OCI-LY3 (cell line): ENCODE data around the gene PACS2.

Experiments used
- H2AFZ ChIP-seq: fragments of 200-600, 300-600 bp; shearing (Covaris generic); 2 replicates; pipeline ENCODE4 v1.6.0; 2014; ENCODE audit warnings: antibody characterized with exemption, low read depth, low read length
- H3K27ac ChIP-seq: fragments of 200-600, 300-600 bp; sonication (generic); 2 replicates; pipeline ENCODE4 v1.5.1; 2014; ENCODE audit warnings: mild to moderate bottlenecking, low read length, moderate library complexity, mixed read lengths
- H3K27me3 ChIP-seq: fragments of 200-600, 300-600 bp; sonication (generic); 2 replicates; pipeline ENCODE4 v1.6.1; 2014; ENCODE audit warnings: low read depth, low read length, mixed read lengths
- H3K36me3 ChIP-seq: fragments of 200-600, 300-600 bp; sonication (generic); replicated peaks from 2 replicates; pipeline ENCODE3; 2014; ENCODE audit warnings: low read depth, low read length, mixed read lengths
- H3K4me1 ChIP-seq: fragments of 300-600, 200-600 bp; sonication (generic); 2 replicates; pipeline ENCODE4 v1.6.1; 2014; ENCODE audit warnings: low read length, mixed read lengths
- H3K4me2 ChIP-seq: fragments of 200-600, 300-600 bp; sonication (generic); 2 replicates; pipeline ENCODE4 v1.6.1; 2014; ENCODE audit warnings: low read length, mixed read lengths
- H3K4me3 ChIP-seq: fragments of 300-600, 200-600 bp; sonication (generic); 2 replicates; pipeline ENCODE4 v1.5.1; 2014; ENCODE audit warnings: antibody characterized with exemption, mild to moderate bottlenecking, low read length, moderate library complexity
- H3K79me2 ChIP-seq: fragments of 300-600, 200-600 bp; shearing (Covaris generic); 2 replicates; pipeline ENCODE4 v1.6.1; 2014; ENCODE audit warnings: mild to moderate bottlenecking, low read length, mixed read lengths
- H3K9ac ChIP-seq: fragments of 300-600, 200-600 bp; shearing (Covaris generic); 2 replicates; pipeline ENCODE4 v1.6.0; 2014; ENCODE audit warnings: mild to moderate bottlenecking, low read length, moderate library complexity
- H3K9me3 ChIP-seq: fragments of 200-600, 300-600 bp; shearing (Covaris generic); 2 replicates; pipeline ENCODE4 v1.6.1; 2014; ENCODE audit warnings: low read length, mixed read lengths; ENCODE audit not compliant: insufficient read depth
- H4K20me1 ChIP-seq: fragments of 200-600, 300-600 bp; sonication (generic); 2 replicates; pipeline ENCODE4 v1.6.1; 2016; ENCODE audit warnings: low read length, mixed read lengths; ENCODE audit not compliant: insufficient read depth
- CTCF ChIP-seq: fragments of 200-600, 300-600 bp; sonication (generic); IDR thresholded peaks from 2 replicates; pipeline ENCODE4 v1.5.1; 2014; ENCODE audit warnings: antibody characterized with exemption, low read length, low read depth
- EZH2phosphoT487 ChIP-seq: fragments of 200-600 bp; shearing (Covaris generic); IDR thresholded peaks from 2 replicates; pipeline ENCODE4 v1.6.1; 2018; ENCODE audit warnings: antibody characterized with exemption, mixed run types, low read depth

The PACS2 gene

GRCh38 chr14:105323663-105324062 lies 9.1 kb downstream of the PACS2 start:
- Histone ChIP-seq H3K4me2 (no peak overlapping the region), H3K79me2 (peaks cover 28% of the 10 kb centered on the region), H3K9ac (no peak overlapping the region), H3K36me3 (no peaks in the 10 kb centered on the region), H3K9me3 (no peaks in the 10 kb centered on the region), H3K27me3 (no peaks in the 10 kb centered on the region), H3K27ac (no peak overlapping the region), H2AFZ (no peak overlapping the region), H3K4me3 (no peak overlapping the region), H4K20me1 (peaks cover 7% of the 10 kb centered on the region; the same call in 1 of the 2 replicates), H3K4me1 (no peaks in the 10 kb centered on the region)
- TF ChIP-seq EZH2phosphoT487 (no peak), CTCF (no peak)

- no peaks in the 10 kb centered on the region for H3K36me3 ChIP-seq
- H3K9me3 ChIP-seq, result no peaks in the 10 kb centered on the region
- no peaks in the 10 kb centered on the region for H3K27me3 ChIP-seq
- no peak for TF ChIP-seq EZH2phosphoT487
- no peak for TF ChIP-seq CTCF
- H3K9ac ChIP-seq, result no peak overlapping the region
- peaks cover 28% of the 10 kb centered on the region for H3K79me2 ChIP-seq
- H2AFZ ChIP-seq, result no peak overlapping the region
- no peak overlapping the region for H3K4me2 ChIP-seq
- H3K4me3 ChIP-seq, result no peak overlapping the region
- H3K4me1 ChIP-seq, result no peaks in the 10 kb centered on the region
- H4K20me1 ChIP-seq, result peaks cover 7% of the 10 kb centered on the region; the same call in 1 of the 2 replicates
- H3K27ac ChIP-seq, result no peak overlapping the region
Measured at GRCh38 chr14:105324080-105324778, 9.7 kb downstream of the PACS2 start.

GRCh38 chr14:105324871-105325270 lies 10.3 kb downstream of the PACS2 start:
- H3K79me2 ChIP-seq, result peaks cover 26% of the 10 kb centered on the region
- no peak for TF ChIP-seq EZH2phosphoT487
- TF ChIP-seq CTCF, result no peak

GRCh38 chr14:105325303-105325702 lies 10.8 kb downstream of the PACS2 start:
- Histone ChIP-seq H3K4me2 (no peak overlapping the region), H4K20me1 (0 out of 2 replicates have a peak, but pooled peaks cover 7% of the 10 kb centered on the region), H3K79me2 (peaks cover 26% of the 10 kb centered on the region), H3K9ac (no peak overlapping the region), H3K9me3 (no peaks in the 10 kb centered on the region), H3K4me1 (no peaks in the 10 kb centered on the region), H3K36me3 (no peaks in the 10 kb centered on the region), H2AFZ (no peak overlapping the region), H3K27me3 (no peaks in the 10 kb centered on the region), H3K4me3 (no peak overlapping the region), H3K27ac (no peak overlapping the region)
- TF ChIP-seq EZH2phosphoT487, result no peak
- no peak for TF ChIP-seq CTCF

More at GRCh38 chr14:105324871-105325270, 10.3 kb downstream of the PACS2 start:
- Histone ChIP-seq H3K9ac (no peak overlapping the region), H3K27me3 (no peaks in the 10 kb centered on the region), H3K4me2 (no peak overlapping the region), H3K36me3 (no peaks in the 10 kb centered on the region), H3K4me1 (no peaks in the 10 kb centered on the region), H3K27ac (no peak overlapping the region), H4K20me1 (0 out of 2 replicates have a peak, but pooled peaks cover 7% of the 10 kb centered on the region), H2AFZ (no peak overlapping the region), H3K4me3 (no peak overlapping the region), H3K9me3 (no peaks in the 10 kb centered on the region)
